HG02884 (cell line): ENCODE results near the gene NUDT15.
A peak's percentile ranks its signal among the peaks of the same experiment; 100 is the strongest.
"Not testable (repeated sequence)": the region's sequence is repeated elsewhere in the genome, so short reads cannot be mapped to it uniquely, and the experiment has no call there.

Source experiments
- ATAC-seq: cut with Tn5 transposase; IDR thresholded peaks from one replicate; pipeline ENCODE4 v1.9.1; 2021; ENCODE audit warnings: mild to moderate bottlenecking, moderate library complexity; ENCODE audit not compliant: unreplicated experiment

NUDT15 gene

GRCh38 chr13:48040896-48041295 lies 3.4 kb downstream of the NUDT15 start:
- no peak for ATAC-seq

GRCh38 chr13:48042894-48043293 lies 5.4 kb downstream of the NUDT15 start:
- no peak for ATAC-seq

GRCh38 chr13:48043789-48044503 lies 6.4 kb downstream of the NUDT15 start:
- ATAC-seq = no peak

GRCh38 chr13:48050550-48050949 lies 13.0 kb downstream of the NUDT15 start:
- ATAC-seq = no peak

GRCh38 chr13:48054601-48055000 lies 17.1 kb downstream of the NUDT15 start:
- no peak for ATAC-seq

GRCh38 chr13:48055712-48056111 lies 18.2 kb downstream of the NUDT15 start:
- ATAC-seq = no peak

GRCh38 chr13:48058536-48058935 lies 21.0 kb downstream of the NUDT15 start:
- ATAC-seq = not testable (repeated sequence)

GRCh38 chr13:48059951-48060350 lies 22.4 kb downstream of the NUDT15 start:
- ATAC-seq = not testable (repeated sequence)

GRCh38 chr13:48066310-48066989 lies 28.9 kb downstream of the NUDT15 start:
- no peak for ATAC-seq

- no peak for ATAC-seq
Observed at GRCh38 chr13:48068036-48068435, 30.5 kb downstream of the NUDT15 start.

GRCh38 chr13:48068952-48069351 lies 31.4 kb downstream of the NUDT15 start:
- no peak for ATAC-seq

GRCh38 chr13:48069573-48069972 lies 32.0 kb downstream of the NUDT15 start:
- ATAC-seq = no peak

- ATAC-seq = no peak
Observed at GRCh38 chr13:48070942-48071341, 33.4 kb downstream of the NUDT15 start.

- no peak for ATAC-seq
Observed at GRCh38 chr13:48072304-48072703, 34.8 kb downstream of the NUDT15 start.

GRCh38 chr13:48072787-48073186 lies 35.3 kb downstream of the NUDT15 start:
- no peak for ATAC-seq

GRCh38 chr13:48074006-48074405 lies 36.5 kb downstream of the NUDT15 start:
- ATAC-seq = no peak

- peak; percentile 98 for ATAC-seq
Observed at GRCh38 chr13:48078251-48078656, 40.7 kb downstream of the NUDT15 start.

- no peak for ATAC-seq
Observed at GRCh38 chr13:48081739-48082138, 44.2 kb downstream of the NUDT15 start.

- no peak for ATAC-seq
Observed at GRCh38 chr13:48086272-48086671, 48.7 kb downstream of the NUDT15 start.

GRCh38 chr13:48093588-48093987 lies 56.1 kb downstream of the NUDT15 start:
- ATAC-seq = no peak

GRCh38 chr13:48094404-48094780 lies 56.9 kb downstream of the NUDT15 start:
- ATAC-seq = peak; percentile 14

GRCh38 chr13:48094781-48095502 lies 57.4 kb downstream of the NUDT15 start, which contains the start of gene MED4:
Gene MED4, minus strand, starts transcription at chr13:48095104. Its CDS starts 26 bp downstream, at chr13:48095078.
- peak; percentile 94 for ATAC-seq
